Left renal cortex interstitium (tissue), 4 donors: Measurements from ENCODE around the gene KRTAP10-5. TPM values are rescaled to one million over a fixed set of nuclear protein-coding genes. Genes with fewer than 3 reads are reported as not detected.

Experiments used
- DNase-seq, 4 donors: peaks; one replicate each; pipeline ENCODE4 v3.0.0-alpha.2; 2013; ENCODE audit warnings: low read depth in 4 of 4, low spot score in 2 of 4, missing footprints in 1 of 4
- polyA plus RNA-seq, 4 donors: library from polyadenylated mRNA; unstranded; fragments of 120-200 nt; gene quantifications; one replicate each; pipeline ENCODE4 v1.2.1, GENCODE V29; 2013; ENCODE audit not compliant: insufficient read length in 4 of 4

The KRTAP10-5 gene
- polyA plus RNA-seq, 4 donors = not detected

DNA sequence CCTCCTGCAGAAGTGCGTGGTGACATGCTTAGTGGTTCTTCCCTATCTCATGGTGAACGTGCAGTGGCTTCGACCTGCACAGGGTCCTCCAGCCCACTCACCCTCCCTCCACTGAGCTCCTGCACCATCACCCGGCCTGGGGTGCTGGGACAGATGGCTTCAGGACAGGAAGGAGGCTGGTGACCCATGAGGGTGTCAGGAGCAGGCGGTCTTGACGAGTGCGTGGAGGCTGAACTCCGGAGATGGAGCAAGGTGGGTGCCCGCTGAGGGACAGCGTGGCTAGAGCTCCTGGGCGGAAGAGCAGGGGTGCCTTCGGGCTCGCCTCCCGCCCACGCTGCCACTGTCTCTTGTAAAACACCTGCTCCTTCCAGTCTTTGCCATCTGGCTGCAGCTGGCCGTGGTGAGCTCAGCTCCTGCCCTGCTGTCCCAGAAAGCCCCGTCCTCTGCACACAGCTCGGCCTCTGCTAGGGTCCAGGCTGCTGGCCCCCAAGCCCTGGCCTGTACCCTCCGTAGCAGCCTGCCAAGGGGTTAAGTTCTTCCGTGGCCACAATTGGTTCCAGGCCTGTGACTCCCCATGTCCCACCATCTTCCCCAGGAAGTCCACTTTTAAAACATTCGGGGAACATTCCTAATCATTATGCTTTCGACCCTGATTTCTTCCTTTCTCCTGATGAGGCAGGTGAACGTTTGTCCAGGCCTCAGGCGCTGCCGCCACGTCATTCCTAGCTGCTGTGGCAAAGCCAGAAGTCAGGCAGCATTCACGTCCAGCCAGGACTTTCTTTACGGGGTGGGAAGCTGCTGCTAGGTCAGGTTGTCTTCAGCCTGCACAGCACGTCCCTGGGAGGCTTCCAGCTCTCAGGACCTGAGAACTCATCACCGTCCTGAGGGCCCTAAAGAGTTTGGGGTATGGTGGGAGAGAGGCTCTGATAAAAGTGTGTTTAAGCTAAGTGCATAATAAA, 48.5 kb downstream of the KRTAP10-5 start:
- DNase-seq = no peak

- DNase-seq = no peak
Observed at GRCh38 chr21:44530903-44531605, 49.4 kb downstream of the KRTAP10-5 start.

- DNase-seq = no peak
Observed at GRCh38 chr21:44530221-44530902, 50.0 kb downstream of the KRTAP10-5 start.

GRCh38 chr21:44529503-44530125, 50.8 kb downstream of the KRTAP10-5 start:
- DNase-seq = no peak

Other genes with a start within 250 kb of the KRTAP10-5 start
- 10 to 100 TPM; 16.2 to 37.2 (median 32.5) TPM for gene CFAP410, start 241.2 kb downstream of the KRTAP10-5 start, polyA plus RNA-seq
- gene TRPM2, start 227.0 kb downstream of the KRTAP10-5 start, polyA plus RNA-seq = 1 to 10 TPM in 3 of 4 donors, under 1 TPM in 1; 0.92 to 1.2 (median 1.1) TPM
- gene LRRC3, start 125.1 kb downstream of the KRTAP10-5 start, polyA plus RNA-seq = 1 to 10 TPM; 4.4 to 6.0 (median 5.0) TPM
- gene KRTAP10-1, start 40.4 kb downstream of the KRTAP10-5 start, polyA plus RNA-seq = not detected
- gene KRTAP10-2, start 29.1 kb downstream of the KRTAP10-5 start, polyA plus RNA-seq = not detected
- gene KRTAP10-3, start 21.8 kb downstream of the KRTAP10-5 start, polyA plus RNA-seq = not detected
- gene KRTAP10-4, start 6.9 kb downstream of the KRTAP10-5 start, polyA plus RNA-seq = not detected
- gene KRTAP10-6, start 11.9 kb upstream of the KRTAP10-5 start, polyA plus RNA-seq = not detected
- not detected for gene KRTAP10-7, start 20.0 kb upstream of the KRTAP10-5 start, polyA plus RNA-seq
- gene KRTAP10-8, start 31.5 kb upstream of the KRTAP10-5 start, polyA plus RNA-seq = not detected
- not detected for gene KRTAP10-9, start 46.5 kb upstream of the KRTAP10-5 start, polyA plus RNA-seq
- not detected for gene KRTAP10-10, start 56.8 kb upstream of the KRTAP10-5 start, polyA plus RNA-seq
- gene KRTAP10-11, start 65.8 kb upstream of the KRTAP10-5 start, polyA plus RNA-seq = not detected
- not detected for gene KRTAP12-4, start 74.1 kb upstream of the KRTAP10-5 start, polyA plus RNA-seq
- gene KRTAP12-3, start 77.3 kb upstream of the KRTAP10-5 start, polyA plus RNA-seq = not detected
- gene KRTAP12-2, start 86.3 kb upstream of the KRTAP10-5 start, polyA plus RNA-seq = not detected
- not detected for gene KRTAP12-1, start 101.6 kb upstream of the KRTAP10-5 start, polyA plus RNA-seq
- not detected for gene KRTAP10-12, start 116.6 kb upstream of the KRTAP10-5 start, polyA plus RNA-seq
- 1 to 10 TPM in 2 of 4 donors, under 1 TPM in 2; 0.55 to 1.1 (median 0.80) TPM for gene TSPEAR, start 131.0 kb upstream of the KRTAP10-5 start, polyA plus RNA-seq
- gene UBE2G2, start 221.2 kb upstream of the KRTAP10-5 start, polyA plus RNA-seq = 100 to 1,000 TPM in 2 of 4 donors, 10 to 100 TPM in 2; 66.0 to 141 (median 107) TPM
- gene SUMO3, start 237.5 kb upstream of the KRTAP10-5 start, polyA plus RNA-seq = 100 to 1,000 TPM in 3 of 4 donors, 10 to 100 TPM in 1; 99.6 to 121 (median 113) TPM